Tibial nerve (tissue), 4 donors: ENCODE measurements around the gene KIRREL3.

Source experiments
- EP300 ChIP-seq, 2 donors: sonication (generic); formaldehyde crosslinking; IDR thresholded peaks; one replicate each; pipeline ENCODE4 v1.6.1; 2017; ENCODE audit warnings: antibody characterized with exemption in 2 of 2, mild to moderate bottlenecking in 1 of 2
- TF ChIP-seq, protein P1 (sequence below), 5 experiments: fragments of 200-600 bp in 3 of 5; fragments of 450-650 bp in 2 of 5; sonication (generic) in 3 of 5; IDR thresholded peaks; one replicate each; pipeline ENCODE4 v1.5.1; 2016 to 2019; ENCODE audit warnings: antibody characterized with exemption in 5 of 5, mild to moderate bottlenecking in 3 of 5, moderate library complexity in 2 of 5

- no peak for TF ChIP-seq EP300 (IDR thresholded peaks at IDR 0.05)
- TF ChIP-seq, protein P1, sequence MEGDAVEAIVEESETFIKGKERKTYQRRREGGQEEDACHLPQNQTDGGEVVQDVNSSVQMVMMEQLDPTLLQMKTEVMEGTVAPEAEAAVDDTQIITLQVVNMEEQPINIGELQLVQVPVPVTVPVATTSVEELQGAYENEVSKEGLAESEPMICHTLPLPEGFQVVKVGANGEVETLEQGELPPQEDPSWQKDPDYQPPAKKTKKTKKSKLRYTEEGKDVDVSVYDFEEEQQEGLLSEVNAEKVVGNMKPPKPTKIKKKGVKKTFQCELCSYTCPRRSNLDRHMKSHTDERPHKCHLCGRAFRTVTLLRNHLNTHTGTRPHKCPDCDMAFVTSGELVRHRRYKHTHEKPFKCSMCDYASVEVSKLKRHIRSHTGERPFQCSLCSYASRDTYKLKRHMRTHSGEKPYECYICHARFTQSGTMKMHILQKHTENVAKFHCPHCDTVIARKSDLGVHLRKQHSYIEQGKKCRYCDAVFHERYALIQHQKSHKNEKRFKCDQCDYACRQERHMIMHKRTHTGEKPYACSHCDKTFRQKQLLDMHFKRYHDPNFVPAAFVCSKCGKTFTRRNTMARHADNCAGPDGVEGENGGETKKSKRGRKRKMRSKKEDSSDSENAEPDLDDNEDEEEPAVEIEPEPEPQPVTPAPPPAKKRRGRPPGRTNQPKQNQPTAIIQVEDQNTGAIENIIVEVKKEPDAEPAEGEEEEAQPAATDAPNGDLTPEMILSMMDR (IDR thresholded peaks at IDR 0.05) = no peak
Measured at GRCh38 chr11:126384449-126385070, 616.0 kb downstream of the KIRREL3 start.
